DND-41 (cell line): ENCODE data around the gene KRT2.

ENCODE experiments used
- EZH2 ChIP-seq: IDR thresholded peaks from 3 replicates; pipeline ENCODE4 v1.6.1; 2012; ENCODE audit warnings: borderline replicate concordance, low read depth, mild to moderate bottlenecking, moderate library complexity, low read length, inconsistent platforms; ENCODE audit not compliant: severe bottlenecking
- TF ChIP-seq, protein P1 (sequence below): IDR thresholded peaks from 2 replicates; pipeline ENCODE4 v1.5.1; 2012; ENCODE audit warnings: borderline replicate concordance, low read length, moderate library complexity, mild to moderate bottlenecking; ENCODE audit not compliant: poor library complexity, severe bottlenecking; ENCODE audit errors: extremely low read depth

GRCh38 chr12:52645120-52645761 lies 6.8 kb downstream of the KRT2 start:
- TF ChIP-seq, protein P1, sequence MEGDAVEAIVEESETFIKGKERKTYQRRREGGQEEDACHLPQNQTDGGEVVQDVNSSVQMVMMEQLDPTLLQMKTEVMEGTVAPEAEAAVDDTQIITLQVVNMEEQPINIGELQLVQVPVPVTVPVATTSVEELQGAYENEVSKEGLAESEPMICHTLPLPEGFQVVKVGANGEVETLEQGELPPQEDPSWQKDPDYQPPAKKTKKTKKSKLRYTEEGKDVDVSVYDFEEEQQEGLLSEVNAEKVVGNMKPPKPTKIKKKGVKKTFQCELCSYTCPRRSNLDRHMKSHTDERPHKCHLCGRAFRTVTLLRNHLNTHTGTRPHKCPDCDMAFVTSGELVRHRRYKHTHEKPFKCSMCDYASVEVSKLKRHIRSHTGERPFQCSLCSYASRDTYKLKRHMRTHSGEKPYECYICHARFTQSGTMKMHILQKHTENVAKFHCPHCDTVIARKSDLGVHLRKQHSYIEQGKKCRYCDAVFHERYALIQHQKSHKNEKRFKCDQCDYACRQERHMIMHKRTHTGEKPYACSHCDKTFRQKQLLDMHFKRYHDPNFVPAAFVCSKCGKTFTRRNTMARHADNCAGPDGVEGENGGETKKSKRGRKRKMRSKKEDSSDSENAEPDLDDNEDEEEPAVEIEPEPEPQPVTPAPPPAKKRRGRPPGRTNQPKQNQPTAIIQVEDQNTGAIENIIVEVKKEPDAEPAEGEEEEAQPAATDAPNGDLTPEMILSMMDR: no peak
- no peak for TF ChIP-seq EZH2
